OCI-LY3 (cell line): ENCODE measurements around the gene UMAD1.

ENCODE experiments used
- H2AFZ ChIP-seq: fragments of 200-600, 300-600 bp; shearing (Covaris generic); 2 replicates; pipeline ENCODE4 v1.6.0; 2014; ENCODE audit warnings: antibody characterized with exemption, low read depth, low read length
- H3K27ac ChIP-seq: fragments of 200-600, 300-600 bp; sonication (generic); 2 replicates; pipeline ENCODE4 v1.5.1; 2014; ENCODE audit warnings: mild to moderate bottlenecking, low read length, moderate library complexity, mixed read lengths
- H3K27me3 ChIP-seq: fragments of 200-600, 300-600 bp; sonication (generic); 2 replicates; pipeline ENCODE4 v1.6.1; 2014; ENCODE audit warnings: low read depth, low read length, mixed read lengths
- H3K36me3 ChIP-seq: fragments of 200-600, 300-600 bp; sonication (generic); replicated peaks from 2 replicates; pipeline ENCODE3; 2014; ENCODE audit warnings: low read depth, low read length, mixed read lengths
- H3K4me1 ChIP-seq: fragments of 300-600, 200-600 bp; sonication (generic); 2 replicates; pipeline ENCODE4 v1.6.1; 2014; ENCODE audit warnings: low read length, mixed read lengths
- H3K4me2 ChIP-seq: fragments of 200-600, 300-600 bp; sonication (generic); 2 replicates; pipeline ENCODE4 v1.6.1; 2014; ENCODE audit warnings: low read length, mixed read lengths
- H3K4me3 ChIP-seq: fragments of 300-600, 200-600 bp; sonication (generic); 2 replicates; pipeline ENCODE4 v1.5.1; 2014; ENCODE audit warnings: antibody characterized with exemption, mild to moderate bottlenecking, low read length, moderate library complexity
- H3K79me2 ChIP-seq: fragments of 300-600, 200-600 bp; shearing (Covaris generic); 2 replicates; pipeline ENCODE4 v1.6.1; 2014; ENCODE audit warnings: mild to moderate bottlenecking, low read length, mixed read lengths
- H3K9ac ChIP-seq: fragments of 300-600, 200-600 bp; shearing (Covaris generic); 2 replicates; pipeline ENCODE4 v1.6.0; 2014; ENCODE audit warnings: mild to moderate bottlenecking, low read length, moderate library complexity
- H3K9me3 ChIP-seq: fragments of 200-600, 300-600 bp; shearing (Covaris generic); 2 replicates; pipeline ENCODE4 v1.6.1; 2014; ENCODE audit warnings: low read length, mixed read lengths; ENCODE audit not compliant: insufficient read depth
- H4K20me1 ChIP-seq: fragments of 200-600, 300-600 bp; sonication (generic); 2 replicates; pipeline ENCODE4 v1.6.1; 2016; ENCODE audit warnings: low read length, mixed read lengths; ENCODE audit not compliant: insufficient read depth
- EZH2phosphoT487 ChIP-seq: fragments of 200-600 bp; shearing (Covaris generic); IDR thresholded peaks from 2 replicates; pipeline ENCODE4 v1.6.1; 2018; ENCODE audit warnings: antibody characterized with exemption, mixed run types, low read depth
- TF ChIP-seq, protein P1 (sequence below): fragments of 200-600, 300-600 bp; sonication (generic); IDR thresholded peaks from 2 replicates; pipeline ENCODE4 v1.5.1; 2014; ENCODE audit warnings: antibody characterized with exemption, low read length, low read depth

UMAD1 gene

DNA sequence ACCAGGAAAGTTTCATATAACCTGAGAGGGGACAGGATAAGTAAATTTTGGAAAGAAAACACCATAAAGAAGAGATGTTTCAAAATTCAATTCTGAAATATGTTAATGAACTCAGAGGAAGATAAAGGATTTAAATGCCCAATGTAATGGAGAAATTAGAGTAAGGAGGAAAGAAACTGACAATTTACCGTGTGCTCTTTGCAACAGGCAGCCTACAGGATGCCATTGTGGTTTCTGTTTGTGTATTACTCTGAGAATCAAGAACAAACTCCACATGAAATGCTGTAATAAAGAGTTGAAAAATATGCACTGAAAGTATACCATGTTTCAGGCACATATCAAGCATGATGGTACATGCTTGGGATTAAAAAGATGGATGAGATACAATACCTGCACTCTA, 283.3 kb downstream of the UMAD1 start:
- H3K27ac ChIP-seq: no peak overlapping the region
- H4K20me1 ChIP-seq: no peaks in the 10 kb centered on the region
- no peaks in the 10 kb centered on the region for H3K9me3 ChIP-seq
- no peaks in the 10 kb centered on the region for H3K27me3 ChIP-seq
- no peaks in the 10 kb centered on the region for H3K79me2 ChIP-seq
- no peak overlapping the region for H3K4me3 ChIP-seq
- no peak overlapping the region for H3K4me2 ChIP-seq
- H3K36me3 ChIP-seq: no peaks in the 10 kb centered on the region
- TF ChIP-seq, protein P1, sequence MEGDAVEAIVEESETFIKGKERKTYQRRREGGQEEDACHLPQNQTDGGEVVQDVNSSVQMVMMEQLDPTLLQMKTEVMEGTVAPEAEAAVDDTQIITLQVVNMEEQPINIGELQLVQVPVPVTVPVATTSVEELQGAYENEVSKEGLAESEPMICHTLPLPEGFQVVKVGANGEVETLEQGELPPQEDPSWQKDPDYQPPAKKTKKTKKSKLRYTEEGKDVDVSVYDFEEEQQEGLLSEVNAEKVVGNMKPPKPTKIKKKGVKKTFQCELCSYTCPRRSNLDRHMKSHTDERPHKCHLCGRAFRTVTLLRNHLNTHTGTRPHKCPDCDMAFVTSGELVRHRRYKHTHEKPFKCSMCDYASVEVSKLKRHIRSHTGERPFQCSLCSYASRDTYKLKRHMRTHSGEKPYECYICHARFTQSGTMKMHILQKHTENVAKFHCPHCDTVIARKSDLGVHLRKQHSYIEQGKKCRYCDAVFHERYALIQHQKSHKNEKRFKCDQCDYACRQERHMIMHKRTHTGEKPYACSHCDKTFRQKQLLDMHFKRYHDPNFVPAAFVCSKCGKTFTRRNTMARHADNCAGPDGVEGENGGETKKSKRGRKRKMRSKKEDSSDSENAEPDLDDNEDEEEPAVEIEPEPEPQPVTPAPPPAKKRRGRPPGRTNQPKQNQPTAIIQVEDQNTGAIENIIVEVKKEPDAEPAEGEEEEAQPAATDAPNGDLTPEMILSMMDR: no peak
- no peak for TF ChIP-seq EZH2phosphoT487
- H2AFZ ChIP-seq: no peak overlapping the region
- peaks cover 35% of the 10 kb centered on the region for H3K4me1 ChIP-seq
- H3K9ac ChIP-seq: no peak overlapping the region

DNA sequence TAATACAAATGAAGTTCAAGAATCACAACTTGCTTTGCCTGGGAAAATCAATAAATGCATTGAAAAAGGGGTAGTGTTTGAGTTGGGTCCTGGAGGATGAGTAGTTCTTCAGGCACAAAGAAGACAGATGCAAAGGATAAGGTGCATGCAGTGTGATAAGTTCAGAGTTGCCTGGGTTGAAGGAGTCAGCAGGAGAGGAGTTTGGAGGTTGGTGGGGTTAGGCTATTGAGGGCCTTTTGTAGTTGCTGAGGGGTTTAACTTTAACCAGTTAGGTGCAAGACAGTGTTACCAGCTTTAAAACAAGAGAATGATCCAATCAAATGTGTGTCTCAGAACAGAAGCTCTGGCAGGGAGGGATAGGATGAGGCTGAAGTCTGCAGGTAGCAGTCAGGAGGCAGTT, 283.8 kb downstream of the UMAD1 start:
- H2AFZ ChIP-seq: no peak overlapping the region
- H3K9me3 ChIP-seq: no peaks in the 10 kb centered on the region
- H3K27ac ChIP-seq: no peak overlapping the region
- no peaks in the 10 kb centered on the region for H3K36me3 ChIP-seq
- H3K4me3 ChIP-seq: no peak overlapping the region
- no peaks in the 10 kb centered on the region for H4K20me1 ChIP-seq
- no peak overlapping the region for H3K9ac ChIP-seq
- H3K4me1 ChIP-seq: peaks cover 30% of the 10 kb centered on the region
- no peak overlapping the region for H3K4me2 ChIP-seq
- no peaks in the 10 kb centered on the region for H3K27me3 ChIP-seq
- TF ChIP-seq EZH2phosphoT487: no peak
- TF ChIP-seq, protein P1: no peak
- no peaks in the 10 kb centered on the region for H3K79me2 ChIP-seq
